ENCODE measurements around the gene CRYAB. TPM values are rescaled to one million over a fixed set of nuclear protein-coding genes. Genes with fewer than 3 reads are reported as not detected.

Gene CRYAB
- total RNA-seq, 1 experiment from 2014 or later: 2.1 TPM

GRCh38 chr11:111944139-111944538 is 32.6 kb upstream of the CRYAB start:
- no peak overlapping the region for H3K4me3 Mint-ChIP-seq
- H3K9me3 Mint-ChIP-seq: no peaks in the 10 kb centered on the region
- ChIA-PET CTCF (interaction anchor here (2.0 to 3.2 kb wide), 2 partner anchors 12 to 38 kb away, joined by 12 to 21 read pairs; no protein-coding TSS in a partner anchor), POLR2A (interaction anchor here (0.5 to 1.0 kb wide), 2 partner anchors 33 to 72 kb away, joined by 3 to 4 read pairs; no protein-coding TSS in a partner anchor)
- ATAC-seq (peak; percentile 78), DNase-seq (ENCODE audit: low spot score) (no peak)
- H3K27ac Mint-ChIP-seq: peak overlapping the region; percentile 45; the same call in 1 of the 2 replicates
- peaks cover 23% of the 10 kb centered on the region for H3K4me1 Mint-ChIP-seq
- no peaks in the 10 kb centered on the region; the same call in 1 of the 2 replicates for H3K27me3 Mint-ChIP-seq (ENCODE audit: low read depth)
- H3K36me3 Mint-ChIP-seq: 0 out of 2 replicates have a peak, but pooled peaks cover 2% of the 10 kb centered on the region
- TF ChIP-seq HMGA2 (CRISPR knock-in tag; IDR thresholded peaks at IDR 0.05) (no peak), ZBTB43 (CRISPR knock-in tag; IDR thresholded peaks at IDR 0.05) (no peak), ZNF532 (CRISPR knock-in tag; IDR thresholded peaks at IDR 0.05; ENCODE audit: borderline replicate concordance) (no peak), NFE2L1 (CRISPR knock-in tag; IDR thresholded peaks at IDR 0.05) (no peak), KAT7 (CRISPR knock-in tag; IDR thresholded peaks at IDR 0.05; ENCODE audit: borderline replicate concordance) (no peak), ATF1 (CRISPR knock-in tag; IDR thresholded peaks at IDR 0.05) (no peak), AR (CRISPR knock-in tag; IDR thresholded peaks at IDR 0.05) (no peak), TP53 (CRISPR knock-in tag; IDR thresholded peaks at IDR 0.05) (no peak), OVOL2 (CRISPR knock-in tag; IDR thresholded peaks at IDR 0.05; ENCODE audit: borderline replicate concordance) (no peak), AFF4 (CRISPR knock-in tag; IDR thresholded peaks at IDR 0.05; ENCODE audit: borderline replicate concordance) (no peak), ZSCAN18 (CRISPR knock-in tag; IDR thresholded peaks at IDR 0.05) (no peak), SOX15 (CRISPR knock-in tag; IDR thresholded peaks at IDR 0.05) (no peak), FOXP4 (CRISPR knock-in tag; IDR thresholded peaks at IDR 0.05) (no peak), JUN (CRISPR knock-in tag; IDR thresholded peaks at IDR 0.05) (no peak), ZNF671 (CRISPR knock-in tag; IDR thresholded peaks at IDR 0.05) (no peak), FOXK1 (CRISPR knock-in tag; IDR thresholded peaks at IDR 0.05) (no peak), ZNF425 (CRISPR knock-in tag; conservative IDR thresholded peaks at IDR 0.05) (no peak), NFYB (CRISPR knock-in tag; conservative IDR thresholded peaks at IDR 0.05; ENCODE audit: low read depth) (no peak)

All from WTC11 (cell line).